Calu3 (cell line): ENCODE data around the gene NTSR1. TPM values are rescaled to one million over a fixed set of nuclear protein-coding genes. Genes with fewer than 3 reads are reported as not detected.

Experiments used
- BruUV-seq: library from RNA; stranded (reverse); fragments of 400-500 nt; replicated peaks from 2 replicates; lab custom pipeline; 2021; lab: Mats Ljungman, UMichigan
- CTCF ChIA-PET: fragments of 300-600 bp; sonication (Branson Sonifier 250); formaldehyde crosslinking; loops from one replicate; lab custom pipeline; 2022; ENCODE audit warnings: antibody characterized with exemption; lab: Charles Lee
- DNase-seq: peaks from one replicate; pipeline ENCODE4 v3.0.0; 2022
- H3K27ac Mint-ChIP-seq: one replicate; pipeline ENCODE4 v1.8.0; 2022; ENCODE audit warnings: mixed read lengths; ENCODE audit not compliant: unreplicated experiment
- H3K27me3 Mint-ChIP-seq: one replicate; pipeline ENCODE4 v1.8.0; 2022; ENCODE audit warnings: mixed read lengths; ENCODE audit not compliant: unreplicated experiment
- H3K36me3 Mint-ChIP-seq: one replicate; pipeline ENCODE4 v1.8.0; 2022; ENCODE audit warnings: mild to moderate bottlenecking, moderate library complexity, mixed read lengths; ENCODE audit not compliant: insufficient read depth, unreplicated experiment
- H3K4me1 Mint-ChIP-seq: one replicate; pipeline ENCODE4 v1.8.0; 2022; ENCODE audit warnings: mild to moderate bottlenecking, low read depth, mixed read lengths; ENCODE audit not compliant: unreplicated experiment
- H3K4me3 Mint-ChIP-seq: one replicate; pipeline ENCODE4 v1.8.0; 2022; ENCODE audit warnings: mild to moderate bottlenecking, low read depth, moderate library complexity, mixed read lengths; ENCODE audit not compliant: unreplicated experiment
- H3K9me3 Mint-ChIP-seq: one replicate; pipeline ENCODE4 v1.8.0; 2022; ENCODE audit warnings: low read depth, mixed read lengths; ENCODE audit not compliant: unreplicated experiment
- CTCF ChIP-seq: fragments of 200-600 bp; IDR thresholded peaks from one replicate; pipeline ENCODE4 v1.8.0; 2022; ENCODE audit warnings: antibody characterized with exemption; ENCODE audit not compliant: unreplicated experiment
- intact Hi-C: fragments of 100-400 bp; cut with micrococcal nuclease; formaldehyde crosslinking; loops from one replicate; pipeline ENCODE4 v1.10.0; 2022; ENCODE audit not compliant: unreplicated experiment
- total RNA-seq: library from RNA; stranded (reverse); gene quantifications from 2 replicates; pipeline ENCODE4 v1.2.3, GENCODE V29; 2022

The NTSR1 gene
- total RNA-seq, 1 experiment from 2014 or later: not detected

DNA sequence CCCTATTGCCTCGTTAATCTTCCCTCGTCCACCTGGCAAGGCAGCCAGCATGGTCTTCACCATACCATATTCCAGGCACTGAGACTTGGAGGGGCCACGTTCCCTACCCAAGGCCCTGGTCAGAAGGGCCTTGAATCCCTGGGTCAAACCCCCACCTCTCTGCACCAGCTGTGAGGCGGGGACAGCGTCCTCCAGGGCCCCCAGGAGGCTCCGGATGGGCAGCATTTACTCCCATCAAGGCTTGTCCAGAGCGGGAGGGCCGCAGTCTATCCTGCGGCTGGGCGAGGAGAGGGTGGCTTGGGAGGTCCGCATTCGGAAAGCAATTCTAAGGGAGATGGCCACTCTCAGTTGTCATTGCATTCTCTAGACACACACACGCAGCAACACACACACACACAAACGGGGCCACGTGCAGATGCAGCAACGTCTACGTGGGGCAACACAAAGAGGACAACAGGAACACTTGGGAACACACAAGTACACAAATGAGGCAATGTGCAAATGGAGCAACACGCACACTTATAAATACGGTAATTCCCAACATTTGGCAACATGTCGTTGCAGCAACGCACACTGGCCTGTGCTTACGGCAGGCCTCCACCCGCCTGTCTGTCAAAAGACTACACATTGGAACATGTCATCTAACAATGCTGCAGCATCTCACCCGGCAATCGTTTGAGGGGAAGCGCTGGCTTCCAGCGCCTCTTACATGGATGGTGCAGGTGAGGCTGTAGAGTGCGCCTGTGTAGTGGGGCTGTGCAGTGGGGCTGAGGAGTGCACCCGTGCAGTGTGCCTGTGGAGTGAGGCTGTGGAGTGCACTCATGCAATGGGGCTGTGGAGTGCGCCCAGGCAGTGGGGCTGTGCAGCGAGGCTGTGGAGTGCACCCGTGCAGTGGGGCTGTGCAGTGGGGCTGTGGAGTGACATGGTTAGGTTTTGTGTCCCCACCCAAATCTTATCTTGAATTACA is 12.9 kb upstream of the NTSR1 start:
- BruUV-seq: no TSS peak
- Mint-ChIP-seq H3K9me3 (no peaks in the 10 kb centered on the region), H3K27me3 (peaks cover 89% of the 10 kb centered on the region), H3K27ac (no peak overlapping the region), H3K4me3 (no peak overlapping the region), H3K36me3 (no peaks in the 10 kb centered on the region), H3K4me1 (no peaks in the 10 kb centered on the region)
- intact Hi-C loops: no loop called here
- CTCF ChIA-PET: no interaction called here
- no peak for DNase-seq
- TF ChIP-seq CTCF: no peak

DNA sequence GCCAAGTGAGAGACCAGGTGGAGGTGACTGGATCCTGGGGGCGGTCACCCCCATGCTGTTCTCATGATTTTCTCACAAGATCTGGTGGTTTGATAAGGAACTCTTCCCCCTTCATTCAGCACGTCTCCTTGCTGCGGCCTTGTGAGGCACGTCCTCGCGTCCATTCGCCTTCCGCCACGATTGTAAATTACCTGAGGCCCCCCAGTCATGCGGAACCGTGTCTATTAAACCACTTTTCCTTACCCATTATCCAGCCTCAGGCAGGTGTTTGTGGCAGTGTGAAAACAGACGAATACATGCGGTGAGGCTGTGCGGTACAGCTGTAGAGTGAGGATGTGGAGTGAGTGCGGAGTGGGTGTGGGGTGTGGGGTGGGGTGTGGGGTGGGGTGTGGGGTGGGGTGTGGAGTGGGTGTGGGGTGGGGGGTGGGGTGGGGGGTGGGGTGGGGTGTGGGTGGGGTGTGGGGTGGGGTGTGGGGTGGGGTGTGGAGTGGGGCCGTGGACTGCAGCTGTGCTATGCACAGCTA is 12.1 kb upstream of the NTSR1 start:
- no peak for DNase-seq
- H3K4me3 Mint-ChIP-seq: no peak overlapping the region
- no TSS peak for BruUV-seq
- no peaks in the 10 kb centered on the region for H3K9me3 Mint-ChIP-seq
- intact Hi-C loops: no loop called here
- TF ChIP-seq CTCF: no peak
- peaks cover 89% of the 10 kb centered on the region for H3K27me3 Mint-ChIP-seq
- H3K36me3 Mint-ChIP-seq: no peaks in the 10 kb centered on the region
- H3K4me1 Mint-ChIP-seq: no peaks in the 10 kb centered on the region
- CTCF ChIA-PET: interaction anchor here (0.7 to 1.6 kb wide), 2 partner anchors 10 to 133 kb away, joined by 3 to 4 read pairs; no protein-coding TSS in a partner anchor
- H3K27ac Mint-ChIP-seq: no peak overlapping the region

DNA sequence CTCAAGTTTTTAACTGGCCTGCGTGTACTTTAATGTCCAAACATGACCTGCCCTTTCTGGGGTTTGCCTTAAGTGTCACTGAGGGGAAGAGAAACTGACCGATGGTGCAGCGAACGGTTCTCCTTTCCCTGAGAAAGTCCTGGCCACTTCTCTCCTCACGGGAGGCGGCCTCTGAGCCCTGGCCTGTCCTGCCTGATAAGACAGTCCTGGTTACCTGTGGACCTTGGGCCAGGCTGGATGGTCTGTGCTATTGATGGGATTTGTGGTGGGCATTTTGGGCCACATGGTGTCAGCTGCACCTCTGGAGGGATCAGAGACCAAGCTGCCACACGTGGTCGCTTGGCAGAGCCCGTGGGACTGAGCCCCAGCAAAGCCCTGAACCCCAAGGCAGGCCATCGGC is 11.6 kb upstream of the NTSR1 start:
- no peak for DNase-seq
- peaks cover 89% of the 10 kb centered on the region for H3K27me3 Mint-ChIP-seq
- no TSS peak for BruUV-seq
- CTCF ChIA-PET: interaction anchor here (0.7 to 1.6 kb wide), 4 partner anchors 11 to 134 kb away, joined by 3 to 4 read pairs (median 4); no protein-coding TSS in a partner anchor
- intact Hi-C loops: no loop called here
- no peaks in the 10 kb centered on the region for H3K4me1 Mint-ChIP-seq
- no peak overlapping the region for H3K27ac Mint-ChIP-seq
- no peak for TF ChIP-seq CTCF
- H3K4me3 Mint-ChIP-seq: no peak overlapping the region
- no peaks in the 10 kb centered on the region for H3K9me3 Mint-ChIP-seq
- no peaks in the 10 kb centered on the region for H3K36me3 Mint-ChIP-seq

DNA sequence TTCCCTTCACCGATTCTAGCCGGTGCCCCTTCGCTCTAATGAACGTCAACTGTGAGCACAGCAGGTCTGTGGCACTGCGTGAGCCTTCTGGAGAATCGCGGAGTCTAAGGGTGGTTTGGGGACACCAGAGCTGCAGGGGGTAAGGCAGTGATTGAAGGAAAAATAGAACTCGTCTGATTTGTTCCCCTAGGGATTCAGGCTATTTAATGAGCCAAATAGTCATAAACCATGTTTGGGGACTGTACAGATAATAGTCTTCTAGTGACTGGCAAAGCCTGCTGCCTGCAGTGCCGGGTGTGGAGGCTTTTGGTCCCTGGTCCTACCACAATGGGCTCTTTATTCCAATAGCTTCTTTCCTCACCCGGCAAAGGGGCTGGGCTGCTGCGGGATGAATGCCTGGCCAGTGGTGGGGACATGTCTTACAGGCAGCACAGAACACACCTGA is 11.1 kb upstream of the NTSR1 start:
- Mint-ChIP-seq H3K27me3 (peaks cover 89% of the 10 kb centered on the region), H3K4me3 (no peak overlapping the region), H3K9me3 (no peaks in the 10 kb centered on the region), H3K36me3 (no peaks in the 10 kb centered on the region), H3K4me1 (no peaks in the 10 kb centered on the region), H3K27ac (no peak overlapping the region)
- BruUV-seq: no TSS peak
- CTCF ChIA-PET: interaction anchor here (1.1 to 1.6 kb wide), 5 partner anchors 10 to 96 kb away, joined by 3 to 5 read pairs (median 3); no protein-coding TSS in a partner anchor
- intact Hi-C loops: no loop called here
- peak; percentile 44 for DNase-seq
- TF ChIP-seq CTCF: no peak
